CD4-positive, CD25-positive, alpha-beta regulatory T cell (primary cell): ENCODE data around the gene PML. TPM values are rescaled to one million over a fixed set of nuclear protein-coding genes. Genes with fewer than 3 reads are reported as not detected.

Experiments
- ATAC-seq, 2 donors: fragments of 150-1000 bp; cut with Tn5 transposase; one replicate each; pipeline ENCODE4 v1.10.0; 2021; ENCODE audit warnings: low read depth in 2 of 2, moderate number of reproducible peaks in 2 of 2, moderate library complexity in 1 of 2
- DNase-seq, 3 donors: peaks; one replicate each; pipeline versions ENCODE4 v3.0.0 to v3.0.0-alpha.2; 2012 to 2022; ENCODE audit warnings: mixed read lengths in 1 of 3
- H3K27ac ChIP-seq: one replicate; pipeline ENCODE4 v1.7.0; 2013; ENCODE audit warnings: mild to moderate bottlenecking, low read length; ENCODE audit not compliant: insufficient read depth, poor library complexity, severe bottlenecking
- H3K27me3 ChIP-seq: one replicate; pipeline ENCODE4 v1.7.0; 2013; ENCODE audit warnings: low read length; ENCODE audit not compliant: control insufficient read depth, insufficient read depth
- H3K36me3 ChIP-seq: one replicate; pipeline ENCODE4 v1.7.0; 2013; ENCODE audit warnings: mild to moderate bottlenecking, low read length, moderate library complexity; ENCODE audit not compliant: control insufficient read depth, insufficient read depth
- H3K4me1 ChIP-seq: 2 replicates; pipeline ENCODE4 v1.7.0; 2013; ENCODE audit warnings: mild to moderate bottlenecking, low read length; ENCODE audit not compliant: insufficient read depth, control insufficient read depth, poor library complexity, severe bottlenecking
- H3K4me3 ChIP-seq: one replicate; pipeline ENCODE4 v1.7.0; 2013; ENCODE audit warnings: low read depth, mild to moderate bottlenecking, low read length, moderate library complexity
- H3K9me3 ChIP-seq, 2 experiments: 1 replicate in 1 of 2; 2 replicates in 1 of 2; pipeline ENCODE4 v1.7.0; 2013; ENCODE audit warnings: low read length in 2 of 2, mild to moderate bottlenecking in 1 of 2, moderate library complexity in 1 of 2; ENCODE audit not compliant: control insufficient read depth in 2 of 2
- H3K27ac Mint-ChIP-seq, 3 donors: one replicate each; pipeline ENCODE4 v1.8.0; 2020 to 2022; ENCODE audit warnings: mild to moderate bottlenecking in 3 of 3, mixed read lengths in 3 of 3, moderate library complexity in 2 of 3
- H3K27me3 Mint-ChIP-seq: one replicate; pipeline ENCODE4 v1.8.0; 2022; ENCODE audit warnings: mild to moderate bottlenecking, mixed read lengths
- H3K36me3 Mint-ChIP-seq: one replicate; pipeline ENCODE4 v1.8.0; 2020; ENCODE audit warnings: mixed read lengths
- H3K4me1 Mint-ChIP-seq, 4 donors: one replicate each; pipeline ENCODE4 v1.8.0; 2020 to 2022; ENCODE audit warnings: mixed read lengths in 4 of 4, mild to moderate bottlenecking in 1 of 4
- H3K4me3 Mint-ChIP-seq, 4 donors: one replicate each; pipeline ENCODE4 v1.8.0; 2020 to 2022; ENCODE audit warnings: mild to moderate bottlenecking in 4 of 4, mixed read lengths in 4 of 4, moderate library complexity in 3 of 4
- H3K9me3 Mint-ChIP-seq, 7 donors: one replicate each; pipeline ENCODE4 v1.8.0; 2020 to 2022; ENCODE audit warnings: mixed read lengths in 7 of 7, mild to moderate bottlenecking in 3 of 7, moderate library complexity in 2 of 7
- polyA plus RNA-seq, 4 donors: library from polyadenylated mRNA; unstranded; fragments of 300-500 nt; fragmentation: Illumina TruSeq; gene quantifications; one replicate each; pipeline ENCODE4 v1.2.3, GENCODE V29; 2021
- total RNA-seq: library from RNA; stranded (reverse); gene quantifications from one replicate; pipeline ENCODE4 v1.2.3, GENCODE V29; 2022

PML gene
- total and polyA plus RNA-seq, 5 donors from 2014 or later = 13.7 to 57.6 (median 23.2) TPM

GRCh38 chr15:74024687-74025086 lies 30.2 kb downstream of the PML start:
- ATAC-seq (no peak), DNase-seq (no peak)
- Mint-ChIP-seq H3K36me3 (peaks cover 32% of the 10 kb centered on the region), H3K4me3 (no peak overlapping the region), H3K9me3 (no peaks in the 10 kb centered on the region), H3K4me1 (peaks cover 2 to 20% (median 8%) of the 10 kb centered on the region in 4 donors), H3K27ac (peak overlapping the region in 2 of 3 donors; percentile 5 to 47), H3K27me3 (peaks cover 4% of the 10 kb centered on the region)
- Histone ChIP-seq H3K9me3 (no peaks in the 10 kb centered on the region), H3K36me3 (peaks cover 75% of the 10 kb centered on the region), H3K4me3 (no peak overlapping the region), H3K27me3 (no peaks in the 10 kb centered on the region), H3K4me1 (no peaks in the 10 kb centered on the region), H3K27ac (no peak overlapping the region)

DNA sequence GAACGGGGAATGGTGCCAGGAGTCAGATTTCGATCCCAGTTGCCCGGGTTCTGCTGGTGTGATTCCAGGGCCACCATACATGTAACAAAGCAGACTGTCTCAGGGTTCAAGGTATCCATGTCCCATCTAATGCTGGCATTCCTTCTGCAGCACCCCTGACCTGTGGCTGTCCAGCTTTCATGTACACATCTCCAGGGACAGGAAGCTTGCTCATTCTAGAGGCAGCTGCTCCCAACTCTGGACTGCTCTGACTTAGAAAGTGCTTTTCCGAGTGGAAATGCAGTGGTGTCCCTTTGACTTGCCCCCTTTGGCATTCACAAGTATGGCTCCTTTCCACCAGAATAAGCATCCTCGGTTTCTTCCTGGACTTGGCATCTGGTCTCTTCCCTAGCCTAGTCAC lies 30.9 kb downstream of the PML start:
- Mint-ChIP-seq H3K4me1 (peaks cover 0 to 18% (median 3%) of the 10 kb centered on the region in 4 donors), H3K27ac (no peak overlapping the region), H3K9me3 (no peaks in the 10 kb centered on the region), H3K36me3 (peaks cover 32% of the 10 kb centered on the region), H3K4me3 (no peak overlapping the region), H3K27me3 (peaks cover 4% of the 10 kb centered on the region)
- ATAC-seq = no peak
- Histone ChIP-seq H3K4me3 (no peak overlapping the region), H3K9me3 (no peaks in the 10 kb centered on the region), H3K36me3 (peaks cover 76% of the 10 kb centered on the region), H3K4me1 (no peaks in the 10 kb centered on the region), H3K27ac (no peak overlapping the region), H3K27me3 (no peaks in the 10 kb centered on the region)
- DNase-seq = no peak

- Histone ChIP-seq H3K36me3 (peaks cover 80% of the 10 kb centered on the region), H3K9me3 (no peaks in the 10 kb centered on the region), H3K27ac (no peak overlapping the region), H3K27me3 (no peaks in the 10 kb centered on the region), H3K4me3 (no peak overlapping the region), H3K4me1 (no peaks in the 10 kb centered on the region)
- DNase-seq = no peak
- no peaks in the 10 kb centered on the region for H3K27me3 Mint-ChIP-seq
- H3K9me3 Mint-ChIP-seq = no peaks in the 10 kb centered on the region
- peaks cover 29% of the 10 kb centered on the region for H3K36me3 Mint-ChIP-seq
- H3K27ac Mint-ChIP-seq = peak overlapping the region in 1 of 3 donors; percentile 39
- H3K4me1 Mint-ChIP-seq = peaks cover 0 to 8% (median 3%) of the 10 kb centered on the region in 4 donors
- no peak for ATAC-seq
- H3K4me3 Mint-ChIP-seq = no peak overlapping the region
Observed at GRCh38 chr15:74027688-74028087, 33.2 kb downstream of the PML start.

DNA sequence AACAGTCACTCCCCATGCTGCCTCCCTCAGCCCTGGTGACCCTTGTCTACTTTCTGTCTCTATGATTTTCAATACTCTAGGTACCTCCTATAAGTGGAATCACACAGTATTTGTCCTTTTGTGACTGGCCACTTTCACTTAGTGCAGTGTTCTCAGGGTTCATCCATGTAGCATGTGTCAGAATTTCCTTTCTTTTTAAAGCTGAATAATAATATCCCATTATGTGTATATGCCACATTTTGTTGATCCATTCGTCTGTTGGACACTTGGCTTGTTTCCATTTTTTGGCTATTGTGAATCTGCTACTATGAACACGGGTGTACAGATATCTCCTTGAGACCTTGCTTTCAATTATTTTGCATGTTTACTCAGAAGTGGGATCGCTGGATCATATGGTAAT lies 34.1 kb downstream of the PML start:
- peaks cover 27% of the 10 kb centered on the region for H3K36me3 Mint-ChIP-seq
- no peaks in the 10 kb centered on the region for H3K9me3 ChIP-seq
- peaks cover 0 to 6% (median 3%) of the 10 kb centered on the region in 4 donors for H3K4me1 Mint-ChIP-seq
- no peaks in the 10 kb centered on the region for H3K4me1 ChIP-seq
- H3K36me3 ChIP-seq = peaks cover 80% of the 10 kb centered on the region
- no peaks in the 10 kb centered on the region for H3K27me3 Mint-ChIP-seq
- DNase-seq = no peak
- no peak overlapping the region for H3K27ac Mint-ChIP-seq
- H3K27me3 ChIP-seq = no peaks in the 10 kb centered on the region
- H3K4me3 Mint-ChIP-seq = no peak overlapping the region
- H3K9me3 Mint-ChIP-seq = no peaks in the 10 kb centered on the region
- ATAC-seq = no peak
- no peak overlapping the region for H3K4me3 ChIP-seq
- H3K27ac ChIP-seq = no peak overlapping the region

GRCh38 chr15:74032046-74032445 lies 37.5 kb downstream of the PML start:
- Histone ChIP-seq H3K27me3 (no peaks in the 10 kb centered on the region), H3K4me1 (no peaks in the 10 kb centered on the region), H3K27ac (no peak overlapping the region), H3K9me3 (no peaks in the 10 kb centered on the region), H3K4me3 (no peak overlapping the region), H3K36me3 (peaks cover 82% of the 10 kb centered on the region)
- Mint-ChIP-seq H3K36me3 (peaks cover 30% of the 10 kb centered on the region), H3K9me3 (no peaks in the 10 kb centered on the region), H3K4me3 (no peak overlapping the region), H3K4me1 (peaks cover 0 to 6% (median 0%) of the 10 kb centered on the region in 4 donors), H3K27ac (peak overlapping the region in 2 of 3 donors; percentile 36 to 75), H3K27me3 (no peaks in the 10 kb centered on the region)
- ATAC-seq (no peak), DNase-seq (no peak)

GRCh38 chr15:74032606-74033561 lies 38.4 kb downstream of the PML start:
- no peak for DNase-seq
- Histone ChIP-seq H3K27me3 (no peaks in the 10 kb centered on the region), H3K9me3 (no peaks in the 10 kb centered on the region), H3K27ac (no peak overlapping the region), H3K4me1 (no peaks in the 10 kb centered on the region), H3K4me3 (no peak overlapping the region), H3K36me3 (peaks cover 79% of the 10 kb centered on the region)
- peaks cover 0 to 6% (median under 1%) of the 10 kb centered on the region in 4 donors for H3K4me1 Mint-ChIP-seq
- no peak overlapping the region for H3K27ac Mint-ChIP-seq
- no peaks in the 10 kb centered on the region for H3K27me3 Mint-ChIP-seq
- ATAC-seq = no peak
- H3K9me3 Mint-ChIP-seq = no peaks in the 10 kb centered on the region
- H3K36me3 Mint-ChIP-seq = peaks cover 38% of the 10 kb centered on the region
- no peak overlapping the region for H3K4me3 Mint-ChIP-seq

- H3K9me3 ChIP-seq = no peaks in the 10 kb centered on the region
- DNase-seq (no peak), ATAC-seq (no peak)
- Mint-ChIP-seq H3K27me3 (no peaks in the 10 kb centered on the region), H3K4me3 (no peak overlapping the region), H3K4me1 (peaks cover 0 to 6% (median 1%) of the 10 kb centered on the region in 4 donors), H3K9me3 (no peaks in the 10 kb centered on the region), H3K36me3 (peaks cover 41% of the 10 kb centered on the region), H3K27ac (no peak overlapping the region)
- H3K4me1 ChIP-seq = no peaks in the 10 kb centered on the region
- H3K27ac ChIP-seq = no peak overlapping the region
- H3K4me3 ChIP-seq = no peak overlapping the region
- peaks cover 71% of the 10 kb centered on the region for H3K36me3 ChIP-seq
- H3K27me3 ChIP-seq = no peaks in the 10 kb centered on the region
Observed at GRCh38 chr15:74034206-74034755, 39.8 kb downstream of the PML start.
